Smooth muscle cell (in vitro differentiated cells): ENCODE measurements around the gene NRARP. TPM values are rescaled to one million over a fixed set of nuclear protein-coding genes. Genes with fewer than 3 reads are reported as not detected.

Experiments used
- DNase-seq: peaks from one replicate; lab custom pipeline; 2025; ENCODE audit not compliant: unreplicated experiment; lab: John Stamatoyannopoulos, UW
- H2AFZ ChIP-seq: fragments of 200-600 bp; sonication (generic); 2 replicates; pipeline ENCODE4 v1.6.0; 2016; ENCODE audit warnings: antibody characterized with exemption, low read depth, mild to moderate bottlenecking
- H3F3A ChIP-seq: fragments of 200-600 bp; sonication (generic); 2 replicates; pipeline ENCODE4 v1.6.0; 2017; ENCODE audit warnings: antibody characterized with exemption, low read depth
- H3K27ac ChIP-seq: fragments of 200-600 bp; sonication (generic); 2 replicates; pipeline ENCODE4 v1.5.1; 2016; ENCODE audit warnings: low read depth, mild to moderate bottlenecking
- H3K27me3 ChIP-seq: fragments of 200-600 bp; sonication (generic); 2 replicates; pipeline ENCODE4 v1.6.1; 2016; ENCODE audit warnings: low read depth, mild to moderate bottlenecking
- H3K36me3 ChIP-seq: fragments of 200-600 bp; sonication (generic); 2 replicates; pipeline ENCODE4 v1.5.1; 2016; ENCODE audit warnings: low read depth
- H3K4me1 ChIP-seq: fragments of 200-600 bp; sonication (generic); 2 replicates; pipeline ENCODE4 v1.5.1; 2016; ENCODE audit warnings: low read depth
- H3K4me2 ChIP-seq: fragments of 200-600 bp; sonication (generic); 2 replicates; pipeline ENCODE4 v1.6.0; 2016; ENCODE audit warnings: mild to moderate bottlenecking
- H3K4me3 ChIP-seq: fragments of 200-600 bp; sonication (generic); 2 replicates; pipeline ENCODE4 v1.5.1; 2016; ENCODE audit warnings: mild to moderate bottlenecking
- H3K79me2 ChIP-seq: fragments of 200-600 bp; sonication (generic); 2 replicates; pipeline ENCODE4 v1.6.0; 2016; ENCODE audit warnings: low read depth, mild to moderate bottlenecking
- H3K9ac ChIP-seq: fragments of 200-600 bp; sonication (generic); 2 replicates; pipeline ENCODE4 v1.6.0; 2016; ENCODE audit warnings: low read depth
- H3K9me3 ChIP-seq: fragments of 200-600 bp; sonication (generic); replicated peaks from 2 replicates; pipeline ENCODE4 v1.5.1; 2016; ENCODE audit warnings: low read depth
- H4K20me1 ChIP-seq: fragments of 200-600 bp; sonication (generic); 2 replicates; pipeline ENCODE4 v1.6.0; 2016; ENCODE audit warnings: low read depth
- WGBS: methylation state at CpG from one replicate; pipeline ENCODE4 v1.1.7; 2016; ENCODE audit warnings: low lambda C conversion rate; 5-methylcytosine and 5-hydroxymethylcytosine counted together
- polyA plus RNA-seq: library from polyadenylated mRNA; unstranded; fragments of >200 nt; fragmentation: Nextera tagmentation; extraction: Ambion mirVana; gene quantifications from 2 replicates; pipeline ENCODE4 v1.2.1, GENCODE V29; 2016
- total RNA-seq: library from RNA; depleted of rRNA; stranded (reverse); fragments of >200 nt; gene quantifications from 2 replicates; pipeline ENCODE4 v1.2.3, GENCODE V29; 2014
- TF ChIP-seq, protein P1 (sequence below): fragments of 200-600 bp; sonication (generic); IDR thresholded peaks from 2 replicates; pipeline ENCODE4 v1.5.1; 2017; ENCODE audit warnings: borderline replicate concordance, mild to moderate bottlenecking, antibody characterized with exemption; ENCODE audit not compliant: insufficient read depth, poor library complexity, severe bottlenecking

Gene NRARP
- total and polyA plus RNA-seq, 2 experiments from 2014 or later = 3.0 to 3.7 TPM

DNA sequence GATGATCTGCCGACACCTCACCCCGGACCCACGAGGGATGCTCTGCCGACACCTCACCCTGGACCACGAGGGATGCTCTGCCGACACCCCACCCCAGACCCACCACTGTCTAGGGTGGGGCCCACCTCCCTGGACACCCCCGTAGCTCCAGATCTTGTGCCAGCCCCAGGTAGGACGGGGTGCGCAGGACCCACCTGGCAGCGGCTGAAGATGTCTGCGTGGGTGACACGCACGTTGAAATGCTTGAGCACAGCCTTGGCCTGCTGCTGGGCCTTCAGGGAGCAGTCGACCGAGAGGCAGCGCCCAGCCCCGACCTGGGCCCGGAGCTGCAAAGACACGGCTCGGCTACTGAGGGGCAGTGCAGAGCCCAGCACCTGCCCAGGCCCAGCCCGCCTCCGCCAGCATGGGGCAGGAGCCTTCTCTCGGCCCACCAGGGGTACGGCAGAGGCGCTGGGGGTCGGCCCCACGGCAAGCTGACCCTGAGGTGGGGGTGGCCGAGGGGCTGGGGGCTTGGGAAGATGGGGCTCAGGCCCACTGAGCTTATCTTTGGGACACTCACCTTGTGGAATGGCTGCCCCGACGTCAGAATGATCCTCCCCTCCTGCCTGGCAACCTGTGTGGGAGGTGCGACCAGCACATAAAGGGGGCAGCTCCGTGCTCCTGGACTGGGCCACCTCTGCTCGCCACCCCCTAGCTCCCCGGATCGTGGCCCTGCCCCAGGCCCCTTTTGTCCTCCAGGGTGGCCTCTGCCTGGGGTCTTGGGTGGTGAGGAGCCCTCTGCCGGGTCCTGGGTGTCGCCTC lies 21.7 kb upstream of the NRARP start:
- H3K27me3 ChIP-seq = no peaks in the 10 kb centered on the region
- WGBS = 92% methylated on average over 32 of the region's 37 CpGs
- H3K4me2 ChIP-seq = no peak overlapping the region
- TF ChIP-seq, protein P1, sequence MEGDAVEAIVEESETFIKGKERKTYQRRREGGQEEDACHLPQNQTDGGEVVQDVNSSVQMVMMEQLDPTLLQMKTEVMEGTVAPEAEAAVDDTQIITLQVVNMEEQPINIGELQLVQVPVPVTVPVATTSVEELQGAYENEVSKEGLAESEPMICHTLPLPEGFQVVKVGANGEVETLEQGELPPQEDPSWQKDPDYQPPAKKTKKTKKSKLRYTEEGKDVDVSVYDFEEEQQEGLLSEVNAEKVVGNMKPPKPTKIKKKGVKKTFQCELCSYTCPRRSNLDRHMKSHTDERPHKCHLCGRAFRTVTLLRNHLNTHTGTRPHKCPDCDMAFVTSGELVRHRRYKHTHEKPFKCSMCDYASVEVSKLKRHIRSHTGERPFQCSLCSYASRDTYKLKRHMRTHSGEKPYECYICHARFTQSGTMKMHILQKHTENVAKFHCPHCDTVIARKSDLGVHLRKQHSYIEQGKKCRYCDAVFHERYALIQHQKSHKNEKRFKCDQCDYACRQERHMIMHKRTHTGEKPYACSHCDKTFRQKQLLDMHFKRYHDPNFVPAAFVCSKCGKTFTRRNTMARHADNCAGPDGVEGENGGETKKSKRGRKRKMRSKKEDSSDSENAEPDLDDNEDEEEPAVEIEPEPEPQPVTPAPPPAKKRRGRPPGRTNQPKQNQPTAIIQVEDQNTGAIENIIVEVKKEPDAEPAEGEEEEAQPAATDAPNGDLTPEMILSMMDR = no peak
- no peaks in the 10 kb centered on the region for H3K79me2 ChIP-seq
- H3K4me3 ChIP-seq = no peak overlapping the region
- no peak overlapping the region for H3K27ac ChIP-seq
- no peaks in the 10 kb centered on the region for H4K20me1 ChIP-seq
- no peaks in the 10 kb centered on the region for H3K9me3 ChIP-seq
- H2AFZ ChIP-seq = no peak overlapping the region
- no peaks in the 10 kb centered on the region for H3K36me3 ChIP-seq
- H3F3A ChIP-seq = no peaks in the 10 kb centered on the region
- H3K4me1 ChIP-seq = no peaks in the 10 kb centered on the region
- no peak overlapping the region for H3K9ac ChIP-seq
- no peak for DNase-seq

DNA sequence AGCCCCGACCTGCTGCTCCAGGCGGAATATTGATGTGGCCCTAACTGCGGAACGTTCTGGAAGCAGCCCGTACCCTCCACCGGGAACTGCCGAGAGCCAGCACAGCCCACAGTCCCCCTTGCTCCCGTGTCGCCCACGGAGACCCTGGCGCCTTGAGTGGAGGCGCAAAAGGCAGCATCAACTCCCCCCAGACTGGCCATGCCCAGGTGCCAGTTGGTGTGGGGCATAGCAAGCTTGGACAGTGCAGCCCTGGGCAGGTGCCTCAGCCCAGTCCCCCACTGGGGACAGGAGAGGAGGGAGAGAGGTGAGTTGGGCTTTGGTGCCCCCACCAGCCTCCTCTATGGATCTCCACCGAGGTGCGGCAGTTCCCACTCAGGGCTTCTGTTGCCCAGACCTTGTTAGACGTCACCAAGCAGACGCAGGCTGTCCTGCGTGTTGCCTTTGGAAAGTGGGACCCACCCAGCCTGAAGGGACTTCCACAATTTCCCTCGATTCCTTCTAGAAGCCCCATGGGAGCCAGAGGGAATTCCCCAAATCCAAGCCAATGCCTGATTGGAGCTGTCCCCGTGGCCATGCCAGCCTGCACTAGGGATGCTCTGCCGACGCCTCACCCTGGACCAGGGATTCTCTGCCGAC lies 19.8 kb upstream of the NRARP start:
- H2AFZ ChIP-seq = no peak overlapping the region
- no peak overlapping the region for H3K4me2 ChIP-seq
- WGBS = 93% methylated on average over 22 of the region's 22 CpGs
- no peaks in the 10 kb centered on the region for H3K27me3 ChIP-seq
- no peak overlapping the region for H3K9ac ChIP-seq
- H3K36me3 ChIP-seq = no peaks in the 10 kb centered on the region
- H3K9me3 ChIP-seq = no peaks in the 10 kb centered on the region
- H3F3A ChIP-seq = no peaks in the 10 kb centered on the region
- no peaks in the 10 kb centered on the region for H3K79me2 ChIP-seq
- no peak for DNase-seq
- TF ChIP-seq, protein P1 = no peak
- no peak overlapping the region for H3K27ac ChIP-seq
- H3K4me1 ChIP-seq = no peaks in the 10 kb centered on the region
- no peaks in the 10 kb centered on the region for H4K20me1 ChIP-seq
- H3K4me3 ChIP-seq = no peak overlapping the region

DNA sequence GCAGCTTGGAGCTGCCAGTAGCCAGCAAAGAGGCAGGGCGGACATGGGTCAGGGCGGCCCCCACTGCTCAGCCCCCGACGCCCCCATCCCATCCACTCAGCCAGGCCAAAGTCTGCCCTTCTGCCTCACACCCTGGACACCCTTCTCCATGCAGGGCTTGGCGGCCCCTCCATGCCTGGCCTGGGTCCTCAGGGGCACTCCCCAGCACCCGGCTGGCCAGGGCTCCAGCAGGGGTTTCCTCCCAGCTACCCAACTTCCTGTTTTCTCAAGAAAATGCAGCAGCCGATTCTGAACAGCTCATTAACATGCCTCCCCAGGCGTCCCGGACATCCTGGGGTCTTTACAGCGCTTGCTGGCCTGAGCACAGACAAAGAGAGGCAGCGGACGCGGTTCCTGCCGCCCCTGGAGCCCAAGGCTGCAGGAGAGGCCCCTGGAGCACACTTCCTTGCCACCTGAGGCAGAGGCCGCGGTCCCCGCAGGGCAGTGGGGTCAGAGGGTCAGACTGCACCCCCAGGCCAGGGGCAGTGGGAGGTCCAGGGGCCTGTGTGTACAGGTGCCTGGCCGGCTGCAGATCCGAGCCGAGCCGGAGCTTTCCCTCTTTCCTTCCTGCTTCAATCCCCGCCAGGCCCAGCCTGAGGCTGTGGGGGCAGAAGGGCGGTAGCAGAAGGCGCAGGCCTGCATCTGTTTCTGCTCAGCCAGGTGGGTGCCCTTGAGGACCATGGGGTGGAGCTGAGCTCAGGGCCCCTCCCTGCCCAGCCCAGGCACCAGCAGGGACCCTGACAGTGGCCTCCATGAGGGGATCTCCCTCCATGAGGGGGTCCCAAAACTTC lies 18.7 kb upstream of the NRARP start:
- H3K27ac ChIP-seq = no peak overlapping the region
- no peaks in the 10 kb centered on the region for H4K20me1 ChIP-seq
- H3K9me3 ChIP-seq = no peaks in the 10 kb centered on the region
- no peaks in the 10 kb centered on the region for H3K27me3 ChIP-seq
- DNase-seq = no peak
- no peak overlapping the region for H3K9ac ChIP-seq
- H3K79me2 ChIP-seq = no peaks in the 10 kb centered on the region
- 65% methylated on average over 20 of the region's 24 CpGs for WGBS
- H3F3A ChIP-seq = no peaks in the 10 kb centered on the region
- H2AFZ ChIP-seq = no peak overlapping the region
- H3K4me2 ChIP-seq = no peak overlapping the region
- peaks cover 6% of the 10 kb centered on the region for H3K4me1 ChIP-seq
- TF ChIP-seq, protein P1 = no peak
- no peak overlapping the region for H3K4me3 ChIP-seq
- H3K36me3 ChIP-seq = no peaks in the 10 kb centered on the region
